ENCODE data around the gene LMAN1L.

- no peak for TF ChIP-seq EZH2 (IDR thresholded peaks at IDR 0.05; ENCODE audit: insufficient read depth, poor library complexity, severe bottlenecking)
- no peak for TF ChIP-seq EZH2phosphoT487 (IDR thresholded peaks at IDR 0.05; ENCODE audit: insufficient read depth, low read depth)
These were observed 25.2 kb upstream of the LMAN1L start for GRCh38 chr15:74787251-74788041.

All from GM23248 (cell line).